Measurements from ENCODE around the gene GALNT2. TPM values are rescaled to one million over a fixed set of nuclear protein-coding genes. Genes with fewer than 3 reads are reported as not detected.
A peak's percentile ranks its signal among the peaks of the same experiment; 100 is the strongest.

Gene GALNT2
- total and polyA plus RNA-seq, 2 of the 4 experiments (the other 2 are of a cell fraction), result 50.4 to 189 TPM

GRCh38 chr1:230210326-230210980, 143.4 kb downstream of the GALNT2 start:
- H2BK15ac ChIP-seq (ENCODE audit: low read depth, low read length), result no peak overlapping the region
- H4K8ac ChIP-seq (ENCODE audit: low read depth in 2 of 2, low read length in 2 of 2), result no peak overlapping the region
- H3K23ac ChIP-seq (ENCODE audit: low read depth, low read length), result no peak overlapping the region
- CTCF ChIA-PET, result interaction anchor here (0.8 to 1.6 kb wide), 2 partner anchors 16 to 537 kb away, joined by 3 to 4 read pairs; no protein-coding TSS in a partner anchor
- peak overlapping the region; percentile 77; the same call in 1 of the 2 replicates for H3K27ac ChIP-seq (ENCODE audit: insufficient read depth, low read length)
- peaks cover 3% of the 10 kb centered on the region for H3K36me3 ChIP-seq (ENCODE audit: control insufficient read depth, insufficient read depth, low read length)
- H3K18ac ChIP-seq (ENCODE audit: low read depth, low read length), result no peak overlapping the region
- POLR2A ChIA-PET (ENCODE audit: unreplicated experiment), result no interaction called here
- TF ChIP-seq RCOR1 (IDR thresholded peaks at IDR 0.05; ENCODE audit: insufficient replicate concordance, low read length) (no peak), MAZ (IDR thresholded peaks at IDR 0.05; ENCODE audit: borderline replicate concordance, low read depth, low read length) (no peak), NFE2L2 (IDR thresholded peaks at IDR 0.05; ENCODE audit: low read depth, low read length) (no peak), MXI1 (IDR thresholded peaks at IDR 0.05; ENCODE audit: borderline replicate concordance, low read depth, low read length) (no peak), BHLHE40 (IDR thresholded peaks at IDR 0.05; ENCODE audit: low read depth, low read length) (no peak), FOS (IDR thresholded peaks at IDR 0.05; ENCODE audit: low read depth, low read length) (no peak), POLR2A (IDR thresholded peaks at IDR 0.05; ENCODE audit: low read depth, low read length) (no peak), CEBPB (IDR thresholded peaks at IDR 0.05; ENCODE audit: low read depth, low read length) (no peak), MAFK (IDR thresholded peaks at IDR 0.05; ENCODE audit: low read depth, low read length) (no peak), RAD21 (IDR thresholded peaks at IDR 0.05; ENCODE audit: low read length) (no peak), SMC3 (IDR thresholded peaks at IDR 0.05; ENCODE audit: low read depth, low read length) (no peak), RFX5 (IDR thresholded peaks at IDR 0.05; ENCODE audit: low read depth, low read length) (no peak), CHD1 (IDR thresholded peaks at IDR 0.05; ENCODE audit: low read depth, low read length) (no peak)
- TF ChIP-seq, protein P1, sequence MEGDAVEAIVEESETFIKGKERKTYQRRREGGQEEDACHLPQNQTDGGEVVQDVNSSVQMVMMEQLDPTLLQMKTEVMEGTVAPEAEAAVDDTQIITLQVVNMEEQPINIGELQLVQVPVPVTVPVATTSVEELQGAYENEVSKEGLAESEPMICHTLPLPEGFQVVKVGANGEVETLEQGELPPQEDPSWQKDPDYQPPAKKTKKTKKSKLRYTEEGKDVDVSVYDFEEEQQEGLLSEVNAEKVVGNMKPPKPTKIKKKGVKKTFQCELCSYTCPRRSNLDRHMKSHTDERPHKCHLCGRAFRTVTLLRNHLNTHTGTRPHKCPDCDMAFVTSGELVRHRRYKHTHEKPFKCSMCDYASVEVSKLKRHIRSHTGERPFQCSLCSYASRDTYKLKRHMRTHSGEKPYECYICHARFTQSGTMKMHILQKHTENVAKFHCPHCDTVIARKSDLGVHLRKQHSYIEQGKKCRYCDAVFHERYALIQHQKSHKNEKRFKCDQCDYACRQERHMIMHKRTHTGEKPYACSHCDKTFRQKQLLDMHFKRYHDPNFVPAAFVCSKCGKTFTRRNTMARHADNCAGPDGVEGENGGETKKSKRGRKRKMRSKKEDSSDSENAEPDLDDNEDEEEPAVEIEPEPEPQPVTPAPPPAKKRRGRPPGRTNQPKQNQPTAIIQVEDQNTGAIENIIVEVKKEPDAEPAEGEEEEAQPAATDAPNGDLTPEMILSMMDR (conservative IDR thresholded peaks at IDR 0.05; ENCODE audit: low read depth, low read length), result no peak
- TF ChIP-seq, protein P2, sequence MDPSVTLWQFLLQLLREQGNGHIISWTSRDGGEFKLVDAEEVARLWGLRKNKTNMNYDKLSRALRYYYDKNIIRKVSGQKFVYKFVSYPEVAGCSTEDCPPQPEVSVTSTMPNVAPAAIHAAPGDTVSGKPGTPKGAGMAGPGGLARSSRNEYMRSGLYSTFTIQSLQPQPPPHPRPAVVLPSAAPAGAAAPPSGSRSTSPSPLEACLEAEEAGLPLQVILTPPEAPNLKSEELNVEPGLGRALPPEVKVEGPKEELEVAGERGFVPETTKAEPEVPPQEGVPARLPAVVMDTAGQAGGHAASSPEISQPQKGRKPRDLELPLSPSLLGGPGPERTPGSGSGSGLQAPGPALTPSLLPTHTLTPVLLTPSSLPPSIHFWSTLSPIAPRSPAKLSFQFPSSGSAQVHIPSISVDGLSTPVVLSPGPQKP (IDR thresholded peaks at IDR 0.05; ENCODE audit: borderline replicate concordance, low read depth, low read length), result no peak
- TF ChIP-seq, protein P3, sequence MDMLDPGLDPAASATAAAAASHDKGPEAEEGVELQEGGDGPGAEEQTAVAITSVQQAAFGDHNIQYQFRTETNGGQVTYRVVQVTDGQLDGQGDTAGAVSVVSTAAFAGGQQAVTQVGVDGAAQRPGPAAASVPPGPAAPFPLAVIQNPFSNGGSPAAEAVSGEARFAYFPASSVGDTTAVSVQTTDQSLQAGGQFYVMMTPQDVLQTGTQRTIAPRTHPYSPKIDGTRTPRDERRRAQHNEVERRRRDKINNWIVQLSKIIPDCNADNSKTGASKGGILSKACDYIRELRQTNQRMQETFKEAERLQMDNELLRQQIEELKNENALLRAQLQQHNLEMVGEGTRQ (IDR thresholded peaks at IDR 0.05; ENCODE audit: low read depth, low read length), result no peak
- no peak overlapping the region for H3K4ac ChIP-seq (ENCODE audit: low read depth, low read length)
- H3K27me3 ChIP-seq (ENCODE audit: control insufficient read depth, insufficient read depth, low read length), result no peaks in the 10 kb centered on the region
- no peak overlapping the region for H2AFZ ChIP-seq (replicated peaks; ENCODE audit: low read length, poor library complexity)
- H2AK9ac ChIP-seq (replicated peaks; ENCODE audit: low read depth, low read length, poor library complexity), result no peak overlapping the region
- H4K5ac ChIP-seq (ENCODE audit: low read depth, low read length), result no peak overlapping the region
- peaks cover 32 to 58% of the 10 kb centered on the region in 2 experiments for H3K79me1 ChIP-seq (ENCODE audit: low read depth in 1 of 2, low read length in 2 of 2)
- in situ Hi-C loops (cut with MboI; ENCODE audit: low sequenced_read_pairs) (no loop called here), intact Hi-C loops (cut with micrococcal nuclease) (no loop called here), dilution Hi-C loops (cut with HindIII; ENCODE audit: low sequenced_read_pairs, unreplicated experiment) (no loop called here)
- H3K9ac ChIP-seq (ENCODE audit: low read depth, low read length), result no peak overlapping the region
- no peak overlapping the region for H3K4me2 ChIP-seq (ENCODE audit: low read depth, low read length)
- H2BK20ac ChIP-seq (ENCODE audit: low read depth, low read length), result no peak overlapping the region
- H3K4me1 ChIP-seq (ENCODE audit: control insufficient read depth, insufficient read depth, low read length), result peaks cover 16% of the 10 kb centered on the region
- no CpG with 5 or more reads among the region's 4 CpGs for WGBS, 2 experiments (ENCODE audit: extremely low coverage in 2 of 2, insufficient read length in 1 of 2)
- peak overlapping the region; percentile 10 for H2BK5ac ChIP-seq (ENCODE audit: low read depth, low read length, poor library complexity, severe bottlenecking)
- ATAC-seq (ENCODE audit: low read depth) (peak; percentile 73), DNase-seq (peak; percentile 28)
- no TSS peak for BruUV-seq (replicated peaks)
- H4K20me1 ChIP-seq (ENCODE audit: insufficient read depth, low read length), result peaks cover 47% of the 10 kb centered on the region
- no peak overlapping the region for H3K14ac ChIP-seq (replicated peaks; ENCODE audit: low read depth, low read length)
- no peak overlapping the region for H4K91ac ChIP-seq (ENCODE audit: insufficient read depth, low read depth, low read length)
- H3K9me3 ChIP-seq (ENCODE audit: control insufficient read depth, insufficient read depth, low read length), result no peaks in the 10 kb centered on the region
- peaks cover 14% of the 10 kb centered on the region for H3K9me1 ChIP-seq (ENCODE audit: insufficient read depth, low read length)
- no peak overlapping the region for H2AK5ac ChIP-seq (ENCODE audit: low read depth, low read length)
- no peak overlapping the region for H3K4me3 ChIP-seq (ENCODE audit: insufficient read depth, low read depth, low read length)
- no peak overlapping the region for H2BK120ac ChIP-seq (ENCODE audit: low read depth, low read length)
- H3K56ac ChIP-seq (ENCODE audit: extremely low read depth, insufficient read depth, low read length), result no peak overlapping the region

All from IMR-90 (cell line).